GM13976 (cell line): ENCODE data around the gene TSHZ2.

ENCODE experiments used
- DNase-seq: peaks from one replicate; pipeline ENCODE4 v3.0.0; 2012; ENCODE audit warnings: low spot score
- CTCF ChIP-seq: IDR thresholded peaks from 2 replicates; pipeline ENCODE4 v1.5.1; 2012; ENCODE audit warnings: borderline replicate concordance, mild to moderate bottlenecking; ENCODE audit not compliant: insufficient read depth; ENCODE audit errors: extremely low read depth, missing control alignments, control extremely low read depth
- in situ Hi-C: fragments of 300-500 bp; cut with MboI; formaldehyde crosslinking; loops from one replicate; pipeline ENCODE4 v1.12.0; 2022; ENCODE audit warnings: low sequenced_read_pairs, mixed read lengths, inconsistent platforms; ENCODE audit not compliant: unreplicated experiment

The TSHZ2 gene

GRCh38 chr20:53439616-53440015 is 467.5 kb downstream of the TSHZ2 start:
- DNase-seq, result no peak
- in situ Hi-C loops, result no loop called here
- no peak for TF ChIP-seq CTCF

- DNase-seq, result no peak
- in situ Hi-C loops, result no loop called here
- no peak for TF ChIP-seq CTCF
Observed at GRCh38 chr20:53444401-53445149, 472.4 kb downstream of the TSHZ2 start.

- in situ Hi-C loops, result no loop called here
- no peak for TF ChIP-seq CTCF
- no peak for DNase-seq
Observed at GRCh38 chr20:53445321-53445731, 473.2 kb downstream of the TSHZ2 start.

GRCh38 chr20:53445932-53446331 is 473.8 kb downstream of the TSHZ2 start:
- no peak for TF ChIP-seq CTCF
- in situ Hi-C loops, result no loop called here
- DNase-seq, result no peak

GRCh38 chr20:53447316-53447715 is 475.2 kb downstream of the TSHZ2 start:
- in situ Hi-C loops, result no loop called here
- no peak for DNase-seq
- TF ChIP-seq CTCF, result no peak

- no peak for TF ChIP-seq CTCF
- in situ Hi-C loops, result no loop called here
- no peak for DNase-seq
Observed at GRCh38 chr20:53448426-53448825, 476.3 kb downstream of the TSHZ2 start.
